Left lung (tissue), 10 donors: ENCODE data around the gene PRSS56. TPM values are rescaled to one million over a fixed set of nuclear protein-coding genes. Genes with fewer than 3 reads are reported as not detected.

Source experiments
- ATAC-seq: fragments of 200-7000 bp; cut with Tn5 transposase; one replicate; pipeline ENCODE4 v1.9.1; 2020; ENCODE audit warnings: moderate library complexity
- DNase-seq, 4 donors: peaks; one replicate each; pipeline ENCODE4 v3.0.0-alpha.2; 2013 to 2020
- H3K27ac ChIP-seq, 2 donors: fragments of 200-600 bp; sonication (generic) in 1 of 2; one replicate each; pipeline versions ENCODE4 v1.5.0 to v1.8.0; 2020 to 2021
- H3K27me3 ChIP-seq, 2 donors: fragments of 200-600 bp; sonication (generic) in 1 of 2; one replicate each; pipeline versions ENCODE4 v1.5.0 to v1.8.0; 2020 to 2021
- H3K36me3 ChIP-seq, 2 donors: fragments of 200-600 bp; sonication (generic) in 1 of 2; one replicate each; pipeline versions ENCODE4 v1.5.0 to v1.8.0; 2020 to 2021
- H3K4me1 ChIP-seq, 2 donors: fragments of 200-600 bp; one replicate each; pipeline ENCODE4 v1.8.0; 2021
- H3K4me3 ChIP-seq, 2 donors: fragments of 200-600 bp; sonication (generic) in 1 of 2; one replicate each; pipeline versions ENCODE4 v1.5.0 to v1.8.0; 2020 to 2021; ENCODE audit warnings: mild to moderate bottlenecking in 1 of 2
- H3K9me3 ChIP-seq, 2 donors: fragments of 200-600 bp; sonication (generic) in 1 of 2; one replicate each; pipeline versions ENCODE4 v1.5.0 to v1.8.0; 2020 to 2021
- intact Hi-C, 2 donors: fragments of 100-400 bp; cut with DNase I; formaldehyde crosslinking; loops; one replicate each; pipeline versions ENCODE4 v1.11.2 to v1.14.2; 2022
- polyA plus RNA-seq, 6 donors: library from polyadenylated mRNA; unstranded; fragments of 120-200 nt; gene quantifications; one replicate each; pipeline ENCODE4 v1.2.1, GENCODE V29; 2013; ENCODE audit not compliant: insufficient read length in 6 of 6
- total RNA-seq, 2 donors: library from RNA; stranded (reverse); fragmentation: NEBNext Ultra II Directional; extraction: Animal tissue kit (Norgen Biotek cat#: 25700); gene quantifications; one replicate each; pipeline ENCODE4 v1.2.1, GENCODE V29; 2021
- TF ChIP-seq, protein P1 (sequence below), 2 donors: fragments of 200-600 bp; sonication (generic) in 1 of 2; IDR thresholded peaks; one replicate each; pipeline versions ENCODE4 v1.5.0 to v1.8.0; 2021; ENCODE audit warnings: antibody characterized with exemption in 2 of 2
- donor health status: DM: no; HTN: yes; CAD: no.
- donor health status: DM: no; HTN: no; CAD: no.

The PRSS56 gene
- total and polyA plus RNA-seq, 8 donors: not detected

DNA sequence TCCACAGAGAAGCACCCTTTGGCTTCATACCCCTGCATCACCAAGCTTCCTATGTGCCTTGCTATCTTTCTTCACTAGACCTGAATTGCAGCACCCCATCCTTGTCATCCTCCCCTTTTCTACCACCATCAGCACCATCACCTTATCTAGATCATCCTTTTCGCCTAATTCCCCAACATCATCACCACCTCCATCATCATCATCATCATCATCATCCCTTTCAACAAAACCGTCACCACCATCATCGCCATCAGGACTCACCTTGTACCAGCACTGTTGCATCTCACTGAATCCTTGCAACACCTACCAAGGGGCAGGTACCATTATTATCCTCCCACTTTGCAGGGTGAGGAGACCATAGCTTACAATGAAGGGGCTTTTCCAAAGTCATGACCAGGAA, 21.7 kb upstream of the PRSS56 start:
- Histone ChIP-seq H3K27me3 (peaks cover 8 to 43% of the 10 kb centered on the region in 2 donors), H3K27ac (no peak overlapping the region), H3K9me3 (no peaks in the 10 kb centered on the region), H3K4me1 (peaks cover 6 to 9% of the 10 kb centered on the region in 2 donors), H3K4me3 (no peak overlapping the region), H3K36me3 (no peaks in the 10 kb centered on the region)
- intact Hi-C loops: no loop called here
- TF ChIP-seq, protein P1, sequence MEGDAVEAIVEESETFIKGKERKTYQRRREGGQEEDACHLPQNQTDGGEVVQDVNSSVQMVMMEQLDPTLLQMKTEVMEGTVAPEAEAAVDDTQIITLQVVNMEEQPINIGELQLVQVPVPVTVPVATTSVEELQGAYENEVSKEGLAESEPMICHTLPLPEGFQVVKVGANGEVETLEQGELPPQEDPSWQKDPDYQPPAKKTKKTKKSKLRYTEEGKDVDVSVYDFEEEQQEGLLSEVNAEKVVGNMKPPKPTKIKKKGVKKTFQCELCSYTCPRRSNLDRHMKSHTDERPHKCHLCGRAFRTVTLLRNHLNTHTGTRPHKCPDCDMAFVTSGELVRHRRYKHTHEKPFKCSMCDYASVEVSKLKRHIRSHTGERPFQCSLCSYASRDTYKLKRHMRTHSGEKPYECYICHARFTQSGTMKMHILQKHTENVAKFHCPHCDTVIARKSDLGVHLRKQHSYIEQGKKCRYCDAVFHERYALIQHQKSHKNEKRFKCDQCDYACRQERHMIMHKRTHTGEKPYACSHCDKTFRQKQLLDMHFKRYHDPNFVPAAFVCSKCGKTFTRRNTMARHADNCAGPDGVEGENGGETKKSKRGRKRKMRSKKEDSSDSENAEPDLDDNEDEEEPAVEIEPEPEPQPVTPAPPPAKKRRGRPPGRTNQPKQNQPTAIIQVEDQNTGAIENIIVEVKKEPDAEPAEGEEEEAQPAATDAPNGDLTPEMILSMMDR (IDR thresholded peaks at IDR 0.05): no peak
- ATAC-seq (no peak), DNase-seq (no peak)

DNA sequence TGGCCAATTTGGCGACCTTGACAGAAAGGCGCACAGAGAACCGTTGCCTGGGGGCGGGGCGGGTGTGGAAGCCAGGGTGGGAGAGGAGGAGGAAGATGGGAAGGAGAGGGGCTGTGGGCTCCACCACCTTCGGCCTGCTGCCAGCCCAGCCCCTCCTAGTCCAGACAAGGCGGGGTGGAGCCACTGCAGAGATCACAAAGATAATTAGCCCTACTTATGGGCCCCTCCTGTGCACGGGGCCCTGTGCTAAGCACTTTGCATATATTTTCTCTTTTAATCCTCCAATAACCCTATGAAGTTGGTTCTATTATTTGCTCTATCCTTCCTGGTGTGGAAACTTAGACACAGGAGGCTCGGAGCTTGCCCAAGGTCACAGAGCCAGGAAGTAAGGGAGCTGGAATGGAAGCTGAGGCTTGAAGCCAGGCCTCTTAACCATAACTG, 18.8 kb upstream of the PRSS56 start:
- peaks cover 23 to 72% of the 10 kb centered on the region in 2 donors for H3K27me3 ChIP-seq

DNA sequence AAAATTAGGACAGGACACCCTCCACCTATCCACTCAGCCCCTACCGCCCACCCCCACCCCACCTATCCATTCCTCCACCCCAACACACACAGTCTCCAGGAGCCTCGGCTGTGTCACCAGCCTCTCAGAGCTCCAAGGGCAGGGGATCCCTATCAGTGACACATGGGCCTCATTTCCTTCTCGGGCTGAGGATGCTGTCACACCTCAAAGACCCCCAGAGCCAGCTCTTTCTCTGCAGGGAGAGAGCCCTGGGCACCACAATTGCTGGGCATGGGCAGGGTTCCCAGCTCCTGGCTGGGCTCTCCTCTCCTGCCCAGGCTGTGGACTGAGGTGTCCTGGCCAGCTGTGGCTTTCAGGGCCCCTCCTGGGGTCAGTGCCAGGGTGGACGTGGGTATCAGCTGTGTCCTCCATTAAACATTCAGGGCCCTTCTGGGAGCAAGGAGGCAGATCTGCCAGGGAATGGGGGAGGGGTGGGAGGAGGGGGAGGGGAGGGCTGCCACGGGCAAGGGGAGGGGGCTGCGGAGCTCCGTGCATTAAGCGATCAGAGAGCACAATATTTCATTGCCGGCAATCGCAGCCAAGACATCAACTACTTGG, 18.3 kb upstream of the PRSS56 start:
- Histone ChIP-seq H3K9me3 (no peaks in the 10 kb centered on the region), H3K4me1 (peaks cover 7 to 13% of the 10 kb centered on the region in 2 donors), H3K36me3 (no peaks in the 10 kb centered on the region), H3K4me3 (no peak overlapping the region), H3K27ac (no peak overlapping the region), H3K27me3 (peaks cover 23 to 76% of the 10 kb centered on the region in 2 donors)
- DNase-seq (no peak), ATAC-seq (no peak)
- TF ChIP-seq, protein P1 (IDR thresholded peaks at IDR 0.05): no peak
- intact Hi-C loops: no loop called here

More for the DNA sequence above, 18.8 kb upstream of the PRSS56 start:
- TF ChIP-seq, protein P1 (IDR thresholded peaks at IDR 0.05): no peak
- no peak for ATAC-seq
- H3K9me3 ChIP-seq: no peaks in the 10 kb centered on the region
- peaks cover 7 to 13% of the 10 kb centered on the region in 2 donors for H3K4me1 ChIP-seq
- intact Hi-C loops: no loop called here
- no peak overlapping the region for H3K4me3 ChIP-seq
- no peaks in the 10 kb centered on the region for H3K36me3 ChIP-seq
- H3K27ac ChIP-seq: no peak overlapping the region
- no peak for DNase-seq

DNA sequence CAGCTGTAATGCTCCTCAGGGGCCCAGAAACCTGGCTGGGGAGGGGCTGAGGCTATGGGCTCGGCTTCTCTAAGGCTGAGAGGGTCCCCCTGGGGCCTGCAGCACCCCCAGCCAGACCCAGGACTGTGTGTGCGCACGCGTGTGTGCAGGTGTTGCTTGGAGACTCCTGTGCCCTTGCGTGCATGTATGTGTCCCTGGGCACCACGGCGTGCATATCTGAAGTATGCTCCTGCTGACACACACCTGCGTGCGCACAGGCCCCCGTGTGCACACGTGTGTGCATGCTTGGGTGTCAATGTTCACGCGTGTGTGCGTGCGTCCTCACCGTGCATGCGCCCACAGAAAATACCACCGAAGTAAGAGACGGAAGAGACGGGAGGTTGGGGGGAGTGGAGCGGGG, 17.7 kb upstream of the PRSS56 start:
- Histone ChIP-seq H3K9me3 (no peaks in the 10 kb centered on the region), H3K36me3 (no peaks in the 10 kb centered on the region), H3K27ac (no peak overlapping the region), H3K27me3 (peaks cover 23 to 80% of the 10 kb centered on the region in 2 donors), H3K4me3 (no peak overlapping the region), H3K4me1 (peaks cover 7 to 13% of the 10 kb centered on the region in 2 donors)
- ATAC-seq (no peak), DNase-seq (no peak)
- TF ChIP-seq, protein P1 (IDR thresholded peaks at IDR 0.05): no peak
- intact Hi-C loops: no loop called here

DNA sequence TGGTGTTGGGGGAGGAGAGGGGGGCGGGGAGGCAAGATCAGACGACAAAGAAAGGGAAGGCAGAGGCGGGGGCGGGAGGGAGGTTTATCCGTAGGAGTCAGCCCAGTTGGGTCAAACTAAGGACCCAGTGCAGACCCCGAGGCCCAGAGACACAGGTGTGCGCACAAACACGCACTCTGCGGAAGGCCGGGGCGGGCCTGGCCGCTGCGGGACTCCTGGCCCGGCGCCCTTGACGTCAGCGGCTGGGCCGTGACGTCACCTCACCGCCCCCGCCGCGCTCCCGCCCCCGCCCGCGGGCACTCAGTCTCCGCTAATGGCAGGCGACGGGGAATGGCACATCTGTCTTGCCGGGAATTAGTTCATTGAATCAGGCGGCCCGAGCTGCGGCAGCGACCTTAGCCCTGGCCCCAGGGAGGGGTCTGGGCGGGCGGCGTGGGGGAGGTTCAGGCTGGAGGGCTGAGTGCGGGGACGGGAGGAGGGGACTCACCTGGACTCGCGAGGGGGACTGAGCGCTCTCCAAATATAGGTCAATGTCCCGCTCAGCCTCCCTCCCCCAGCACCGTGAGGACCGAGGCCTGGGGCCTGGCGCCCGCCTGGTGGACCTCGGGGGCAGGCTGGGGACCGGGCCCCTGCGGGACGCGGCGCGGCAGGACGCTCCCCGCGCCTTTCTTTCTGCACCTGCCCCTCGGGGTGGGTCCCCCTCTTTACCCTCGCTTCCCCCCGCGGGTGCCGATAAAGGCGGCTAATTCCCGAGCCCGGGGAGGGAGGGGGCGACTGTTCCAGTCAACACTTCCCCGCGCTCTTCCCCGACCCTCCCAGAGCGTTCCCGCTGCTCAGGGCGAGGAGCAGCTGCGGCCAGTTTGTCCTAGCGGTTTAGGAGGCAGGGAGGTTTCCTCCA, 17.0 kb upstream of the PRSS56 start:
- no peak for DNase-seq
- H3K27me3 ChIP-seq: peaks cover 23 to 79% of the 10 kb centered on the region in 2 donors
- H3K36me3 ChIP-seq: no peaks in the 10 kb centered on the region
- H3K9me3 ChIP-seq: no peaks in the 10 kb centered on the region
- peak; percentile 63 for ATAC-seq
- H3K27ac ChIP-seq: no peak overlapping the region
- intact Hi-C loops: no loop called here
- peak overlapping the region; percentile 10 to 28 for H3K4me3 ChIP-seq
- peaks cover 7 to 13% of the 10 kb centered on the region in 2 donors for H3K4me1 ChIP-seq
- TF ChIP-seq, protein P1 (IDR thresholded peaks at IDR 0.05): no peak
